ENCODE measurements around the gene MSX1.
"Not testable (repeated sequence)": the region's sequence is repeated elsewhere in the genome, so short reads cannot be mapped to it uniquely, and the experiment has no call there.

MSX1 gene

GRCh38 chr4:4819213-4819606, 40.3 kb upstream of the MSX1 start:
- H3K27ac ChIP-seq: no peak overlapping the region
- H3K4me1 ChIP-seq (ENCODE audit: control insufficient read depth in 1 of 2, insufficient read depth in 1 of 2, low read depth in 1 of 2, low read length in 1 of 2): no peaks in the 10 kb centered on the region
- H3K36me3 ChIP-seq: no peaks in the 10 kb centered on the region
- no peak for TF ChIP-seq CTCF (IDR thresholded peaks at IDR 0.05)
- peaks cover 16% of the 10 kb centered on the region for H3K27me3 ChIP-seq
- H3K4me3 ChIP-seq (ENCODE audit: low read depth in 1 of 2, low read length in 1 of 2): no peak overlapping the region
- no peaks in the 10 kb centered on the region for H3K9me3 ChIP-seq

GRCh38 chr4:4820261-4820660, 39.2 kb upstream of the MSX1 start:
- Histone ChIP-seq H3K36me3 (no peaks in the 10 kb centered on the region), H3K4me1 (ENCODE audit: control insufficient read depth in 1 of 2, insufficient read depth in 1 of 2, low read depth in 1 of 2, low read length in 1 of 2) (no peaks in the 10 kb centered on the region), H3K27ac (no peak overlapping the region), H3K27me3 (peaks cover 16% of the 10 kb centered on the region), H3K4me3 (ENCODE audit: low read depth in 1 of 2, low read length in 1 of 2) (no peak overlapping the region), H3K9me3 (no peaks in the 10 kb centered on the region)
- no peak for TF ChIP-seq CTCF (IDR thresholded peaks at IDR 0.05)

- H3K36me3 ChIP-seq: no peaks in the 10 kb centered on the region
Observed at GRCh38 chr4:4820739-4821138, 38.7 kb upstream of the MSX1 start.

DNA sequence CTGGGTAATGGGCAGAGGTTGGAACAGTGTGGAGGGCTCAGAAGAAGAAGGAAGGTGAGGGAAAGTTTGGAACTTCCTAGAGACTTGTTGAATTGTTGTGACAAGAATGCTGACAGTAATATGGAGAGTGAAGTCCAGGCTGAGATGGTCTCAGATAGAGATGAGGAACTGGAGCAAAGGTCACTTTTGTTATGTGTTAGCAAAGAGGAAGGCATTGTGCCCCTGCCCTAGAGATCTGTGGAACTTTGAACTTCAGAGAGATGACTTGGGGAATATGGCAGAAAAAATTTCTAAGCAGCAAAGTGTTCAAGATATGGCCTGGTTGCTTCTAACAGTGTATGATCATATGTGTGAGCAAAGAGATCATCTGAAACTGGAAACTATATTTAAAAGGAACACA, 37.9 kb upstream of the MSX1 start:
- Histone ChIP-seq H3K4me3 (ENCODE audit: low read depth in 1 of 2, low read length in 1 of 2) (no peak overlapping the region), H3K36me3 (no peaks in the 10 kb centered on the region), H3K27me3 (peaks cover 16% of the 10 kb centered on the region), H3K9me3 (no peaks in the 10 kb centered on the region), H3K27ac (no peak overlapping the region), H3K4me1 (ENCODE audit: control insufficient read depth in 1 of 2, insufficient read depth in 1 of 2, low read depth in 1 of 2, low read length in 1 of 2) (no peaks in the 10 kb centered on the region)
- no peak for TF ChIP-seq CTCF (IDR thresholded peaks at IDR 0.05)

More at GRCh38 chr4:4820739-4821138, 38.7 kb upstream of the MSX1 start:
- H3K4me1 ChIP-seq (ENCODE audit: control insufficient read depth in 1 of 2, insufficient read depth in 1 of 2, low read depth in 1 of 2, low read length in 1 of 2): no peaks in the 10 kb centered on the region
- H3K9me3 ChIP-seq: no peaks in the 10 kb centered on the region
- H3K27me3 ChIP-seq: peaks cover 16% of the 10 kb centered on the region
- no peak overlapping the region for H3K4me3 ChIP-seq (ENCODE audit: low read depth in 1 of 2, low read length in 1 of 2)
- TF ChIP-seq CTCF (IDR thresholded peaks at IDR 0.05): no peak
- no peak overlapping the region for H3K27ac ChIP-seq

GRCh38 chr4:4822286-4822685, 37.2 kb upstream of the MSX1 start:
- not testable (repeated sequence) for H3K4me3 ChIP-seq (ENCODE audit: low read depth in 1 of 2, low read length in 1 of 2)

DNA sequence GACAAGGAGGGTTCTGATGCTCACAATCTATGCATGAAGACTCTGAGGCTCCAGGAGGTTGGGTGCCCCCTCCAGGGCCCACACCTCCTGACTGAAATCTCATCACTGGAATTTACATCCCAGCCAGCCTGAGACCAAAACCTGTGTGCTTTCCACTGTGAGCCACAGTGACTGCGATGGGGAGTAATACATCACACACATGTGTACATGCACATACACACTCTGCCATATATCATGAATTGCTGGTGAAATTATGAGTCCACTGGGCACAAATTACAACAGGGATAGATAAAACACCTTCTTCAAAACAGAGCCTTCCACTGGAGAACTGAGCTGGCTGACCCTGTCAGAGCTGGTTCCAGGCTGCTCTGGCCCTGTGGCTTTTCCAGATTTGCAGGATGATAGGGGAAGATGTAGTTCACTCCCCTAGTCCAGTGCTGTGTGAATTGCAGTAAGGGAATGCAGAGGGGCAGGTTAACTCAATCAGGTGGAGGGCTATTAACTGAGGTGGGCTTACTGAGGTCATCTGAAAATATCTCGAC, 35.8 kb upstream of the MSX1 start:
- H3K4me1 ChIP-seq (ENCODE audit: control insufficient read depth in 1 of 2, insufficient read depth in 1 of 2, low read depth in 1 of 2, low read length in 1 of 2): no peaks in the 10 kb centered on the region
- H3K4me3 ChIP-seq (ENCODE audit: low read depth in 1 of 2, low read length in 1 of 2): no peak overlapping the region
- H3K27me3 ChIP-seq: peaks cover 5% of the 10 kb centered on the region
- no peak for TF ChIP-seq CTCF (IDR thresholded peaks at IDR 0.05)
- H3K27ac ChIP-seq: no peak overlapping the region
- H3K36me3 ChIP-seq: no peaks in the 10 kb centered on the region
- H3K9me3 ChIP-seq: no peaks in the 10 kb centered on the region

More at GRCh38 chr4:4822286-4822685, 37.2 kb upstream of the MSX1 start:
- not testable (repeated sequence) for H3K27ac ChIP-seq; H3K4me1 ChIP-seq (ENCODE audit: control insufficient read depth in 1 of 2, insufficient read depth in 1 of 2, low read depth in 1 of 2, low read length in 1 of 2); H3K36me3 ChIP-seq; H3K9me3 ChIP-seq
- peaks cover 16% of the 10 kb centered on the region for H3K27me3 ChIP-seq

All from neutrophil (primary cell).